Smooth muscle cell of the brain vasculature (primary cell): ENCODE data around the gene NDUFAF4.
"Not testable (repeated sequence)": the region's sequence is repeated elsewhere in the genome, so short reads cannot be mapped to it uniquely, and the experiment has no call there.

ENCODE experiments used
- DNase-seq: peaks from one replicate; pipeline ENCODE4 v3.0.0-alpha.2; 2012; ENCODE audit warnings: low read depth, low spot score

NDUFAF4 gene

GRCh38 chr6:96899019-96899418 lies 1.3 kb upstream of the NDUFAF4 start:
- DNase-seq = no peak

- DNase-seq = no peak
Observed at GRCh38 chr6:96898241-96898851, 655 bp upstream of the NDUFAF4 start.

GRCh38 chr6:96889146-96889545 lies 8.5 kb downstream of the NDUFAF4 start:
- DNase-seq = no peak

DNA sequence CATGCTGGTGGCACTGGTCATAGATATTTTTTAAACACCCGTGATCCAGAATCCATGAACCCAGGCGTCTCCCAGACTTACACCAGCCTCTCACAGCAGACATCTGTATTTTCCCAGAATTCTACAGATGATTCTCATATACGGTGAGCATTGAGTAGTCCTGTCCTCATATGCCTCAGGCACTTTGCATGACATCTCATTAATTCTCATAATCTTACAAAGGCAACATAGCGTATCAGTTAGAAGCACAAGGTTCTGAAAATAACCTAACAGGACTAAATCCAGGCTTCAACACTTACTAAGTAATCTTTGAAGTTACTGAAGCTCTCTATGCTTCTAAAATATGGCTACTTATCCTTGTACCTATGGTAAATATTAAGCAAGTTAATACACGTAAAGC lies 8.9 kb downstream of the NDUFAF4 start:
- no peak for DNase-seq

DNA sequence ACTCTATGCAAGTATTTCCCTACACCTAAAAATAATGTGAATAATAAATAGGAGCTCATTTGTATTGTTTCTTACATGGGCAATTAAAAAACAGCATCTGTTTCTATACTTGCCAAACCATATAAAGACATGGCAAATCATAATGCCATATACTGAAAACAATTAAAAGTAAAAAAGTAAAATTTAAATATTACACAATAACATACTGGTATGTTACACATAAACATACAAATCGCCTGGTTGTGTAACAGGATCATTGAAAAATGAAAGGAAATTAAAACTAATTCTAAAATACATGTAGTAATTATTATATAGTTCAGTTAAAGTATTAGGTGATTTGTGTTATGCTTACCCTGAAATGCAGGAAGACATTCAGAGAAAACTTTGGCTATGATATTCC lies 11.2 kb downstream of the NDUFAF4 start:
- DNase-seq = no peak

DNA sequence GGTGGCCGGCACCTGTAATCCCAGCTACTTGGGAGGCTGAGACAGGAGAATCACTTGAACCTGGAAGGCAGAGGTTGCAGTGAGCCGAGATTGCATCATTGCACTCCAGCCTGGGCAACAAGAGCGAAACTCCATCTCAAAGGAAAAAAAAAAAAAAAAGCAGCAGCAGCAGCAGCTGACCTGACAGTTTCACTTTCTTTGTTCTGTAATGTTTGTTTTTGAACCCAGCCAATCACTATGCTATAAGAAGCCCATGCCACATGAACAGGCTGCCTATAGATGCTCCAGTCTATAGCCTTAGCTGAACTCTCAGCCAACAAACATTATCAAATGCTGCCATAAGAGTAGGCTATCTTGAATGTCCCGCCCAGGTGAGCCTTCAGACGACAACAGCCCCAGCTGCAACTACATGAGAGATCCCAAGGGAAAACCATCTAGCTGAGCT lies 12.5 kb downstream of the NDUFAF4 start:
- not testable (repeated sequence) for DNase-seq

DNA sequence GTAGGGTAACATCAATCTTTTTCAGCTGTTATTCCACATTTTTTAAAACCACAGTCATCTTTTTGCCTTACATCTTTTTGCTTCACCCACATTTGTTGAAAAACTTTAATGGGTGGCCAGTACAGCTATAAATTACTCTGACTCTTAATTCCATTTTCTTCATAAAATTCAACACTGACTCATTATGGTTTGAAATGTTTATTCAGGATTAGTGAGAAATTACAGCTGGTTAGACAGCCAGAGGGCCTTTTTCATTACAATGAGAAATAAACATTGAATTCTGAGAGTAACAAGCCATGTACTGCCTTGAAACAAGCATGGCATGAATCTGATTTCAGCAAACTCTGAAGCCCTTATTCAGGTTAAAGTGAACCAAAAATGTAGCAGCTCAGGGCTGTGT lies 19.5 kb downstream of the NDUFAF4 start:
- no peak for DNase-seq

DNA sequence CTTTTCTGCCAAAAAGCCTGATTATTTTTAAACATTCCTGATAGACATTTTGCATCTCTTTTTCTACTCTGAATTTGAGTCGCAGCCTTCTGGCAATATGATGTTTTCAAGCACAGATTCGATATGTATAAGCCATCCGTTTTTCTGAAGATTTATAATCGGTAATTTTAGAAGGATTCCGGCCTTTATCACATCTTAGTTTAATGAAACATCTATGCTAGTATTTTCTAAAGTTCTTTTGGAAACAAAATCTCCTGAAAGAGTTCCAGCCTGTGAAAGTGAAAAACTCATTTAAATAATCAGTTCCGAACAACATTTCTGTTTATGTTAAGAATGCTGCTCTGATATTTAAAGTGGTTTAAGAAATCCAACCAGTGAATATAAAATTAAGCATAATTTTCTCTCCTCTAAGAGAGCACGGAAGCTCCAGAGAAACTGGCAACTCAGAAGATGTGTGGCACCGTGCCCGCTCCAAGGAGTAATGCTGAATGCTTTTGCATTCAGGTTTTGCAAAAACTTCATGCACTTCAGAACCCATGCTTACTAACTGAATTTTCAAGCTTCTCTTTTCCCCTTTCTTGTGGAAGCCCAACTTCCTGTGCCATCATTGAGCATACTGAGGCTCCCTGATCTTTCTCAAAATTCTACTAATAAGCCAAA lies 20.7 kb downstream of the NDUFAF4 start:
- DNase-seq = no peak

DNA sequence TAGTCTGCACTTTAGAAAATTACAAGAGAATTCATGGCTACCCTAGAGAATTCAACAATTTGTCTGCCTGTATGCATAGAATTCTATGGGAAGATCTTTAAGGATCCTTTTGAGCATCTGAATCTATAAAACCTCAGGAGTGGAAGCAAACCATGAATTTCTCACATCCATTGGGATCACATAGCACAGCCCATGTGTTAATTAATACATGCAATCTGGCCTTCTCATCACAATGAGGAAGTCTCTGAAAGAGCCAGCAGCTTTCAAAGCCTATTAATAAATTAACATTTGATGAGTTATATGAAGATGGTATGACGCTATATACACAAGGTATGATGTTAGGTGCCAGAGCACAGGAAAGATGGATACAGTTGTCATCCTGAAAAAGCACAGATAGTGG lies 24.7 kb downstream of the NDUFAF4 start:
- no peak for DNase-seq

DNA sequence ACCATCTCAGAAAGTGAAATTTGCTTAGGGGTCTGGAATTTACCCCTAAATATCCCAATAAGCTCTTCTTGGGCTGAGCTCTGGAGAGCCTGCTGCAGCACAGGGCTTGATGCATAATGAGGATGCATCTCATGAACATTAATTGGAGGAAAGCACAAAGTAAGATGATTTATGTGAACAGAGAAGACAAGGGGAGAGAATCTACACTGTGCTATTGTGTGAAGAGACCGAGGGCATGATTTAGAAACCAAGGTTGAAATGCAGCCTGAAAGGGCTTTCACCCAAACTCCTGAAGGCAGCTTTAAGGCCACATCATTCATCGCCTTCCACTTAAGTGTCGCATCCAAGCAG lies 32.7 kb downstream of the NDUFAF4 start:
- no peak for DNase-seq

- no peak for DNase-seq
Observed at GRCh38 chr6:96864216-96865054, 33.3 kb downstream of the NDUFAF4 start.

DNA sequence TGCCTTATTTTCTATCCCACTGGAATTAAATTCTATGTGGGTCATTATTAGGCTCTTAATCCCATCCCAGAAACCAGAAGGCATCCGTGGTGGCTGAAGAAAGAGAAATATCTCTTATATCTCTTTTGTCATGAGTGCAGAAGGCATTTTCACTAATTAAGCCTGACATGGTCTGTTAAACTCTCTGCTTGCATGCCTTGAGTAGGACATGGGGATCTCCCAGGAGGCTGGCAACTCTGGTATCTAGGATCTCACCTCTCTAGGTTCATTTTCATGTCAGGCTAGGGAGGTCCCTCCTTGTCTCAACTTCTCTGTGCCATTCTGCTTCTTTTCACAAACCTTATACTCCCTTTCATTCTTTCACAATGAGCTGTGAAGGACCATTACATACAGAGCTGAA lies 35.1 kb downstream of the NDUFAF4 start:
- DNase-seq = no peak

DNA sequence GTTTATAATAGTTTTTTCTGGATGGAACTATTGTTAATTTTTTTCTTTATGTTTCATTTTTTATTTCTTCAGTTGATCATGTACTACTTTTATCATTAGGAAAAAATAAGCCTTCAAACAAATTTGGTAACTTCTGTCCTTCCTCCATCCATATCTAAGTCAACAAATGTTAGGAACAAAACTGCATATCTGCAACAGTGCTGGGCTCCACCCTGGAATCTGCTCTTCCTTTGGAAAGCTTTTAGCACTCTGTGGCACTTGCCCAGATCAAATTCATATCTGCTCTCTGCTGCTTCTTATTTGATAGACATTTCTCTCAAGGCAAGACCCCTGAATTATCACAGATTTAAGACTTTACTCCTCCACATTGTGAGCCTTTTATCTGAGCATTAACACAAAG lies 36.1 kb downstream of the NDUFAF4 start:
- DNase-seq = no peak

DNA sequence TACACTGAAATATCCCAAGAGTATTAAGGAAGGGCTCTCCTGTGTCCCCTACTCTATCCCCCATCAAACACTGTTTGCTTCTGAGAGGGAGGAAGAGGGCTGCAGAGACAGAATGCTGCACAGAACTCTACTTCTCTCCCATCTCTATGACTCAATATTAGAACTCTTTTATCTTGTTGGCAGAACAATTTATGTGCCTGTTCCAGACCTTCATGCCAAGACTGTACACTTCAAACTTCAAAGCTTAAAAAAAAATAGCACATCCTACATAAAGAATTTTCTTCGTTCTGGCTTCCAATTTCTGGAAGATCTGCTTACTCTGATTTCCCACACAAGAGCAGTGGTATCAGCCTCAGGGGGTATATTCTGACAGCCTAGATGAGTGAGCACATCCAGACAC lies 40.8 kb downstream of the NDUFAF4 start:
- no peak for DNase-seq

GRCh38 chr6:96853083-96853482 lies 44.6 kb downstream of the NDUFAF4 start:
- no peak for DNase-seq

DNA sequence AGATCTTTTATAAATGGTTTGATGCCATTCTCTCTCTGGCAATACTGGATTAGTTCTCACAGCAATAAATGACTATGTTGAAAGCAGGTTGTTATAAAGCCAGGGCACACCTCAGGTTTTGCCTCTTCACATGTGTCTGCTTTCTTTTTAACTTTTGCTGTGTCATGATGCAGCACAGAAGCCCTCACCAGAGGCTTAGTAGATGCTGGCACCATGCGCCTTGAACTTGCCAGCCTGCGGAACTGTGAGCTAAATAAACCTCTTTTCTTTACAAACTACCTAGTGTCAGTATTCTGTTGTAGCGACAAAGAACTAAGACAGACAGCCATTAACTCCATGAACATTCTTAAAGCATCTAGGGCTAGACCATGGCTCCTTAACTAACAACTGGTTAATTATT lies 45.1 kb downstream of the NDUFAF4 start:
- no peak for DNase-seq

DNA sequence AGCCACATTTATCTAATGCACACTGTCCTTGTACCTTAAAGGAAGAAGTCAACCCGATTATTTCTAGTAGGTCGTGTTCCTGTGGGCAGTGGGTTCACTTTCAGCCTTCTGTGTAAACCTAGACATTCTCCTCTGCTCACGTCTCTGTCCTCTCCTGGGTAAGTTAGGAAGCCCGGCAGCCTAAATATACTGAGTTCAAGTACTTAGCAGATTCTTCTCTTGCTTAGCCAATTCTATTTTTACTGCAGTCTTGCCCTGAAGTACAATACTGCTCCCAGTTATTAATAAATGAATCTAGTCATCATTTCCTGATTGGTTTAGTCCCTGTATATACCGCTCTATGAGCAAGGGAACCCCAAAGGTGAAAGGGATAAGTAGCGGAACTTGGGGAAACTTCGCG lies 45.8 kb downstream of the NDUFAF4 start:
- no peak for DNase-seq

GRCh38 chr6:96849615-96850014 lies 48.1 kb downstream of the NDUFAF4 start:
- no peak for DNase-seq

DNA sequence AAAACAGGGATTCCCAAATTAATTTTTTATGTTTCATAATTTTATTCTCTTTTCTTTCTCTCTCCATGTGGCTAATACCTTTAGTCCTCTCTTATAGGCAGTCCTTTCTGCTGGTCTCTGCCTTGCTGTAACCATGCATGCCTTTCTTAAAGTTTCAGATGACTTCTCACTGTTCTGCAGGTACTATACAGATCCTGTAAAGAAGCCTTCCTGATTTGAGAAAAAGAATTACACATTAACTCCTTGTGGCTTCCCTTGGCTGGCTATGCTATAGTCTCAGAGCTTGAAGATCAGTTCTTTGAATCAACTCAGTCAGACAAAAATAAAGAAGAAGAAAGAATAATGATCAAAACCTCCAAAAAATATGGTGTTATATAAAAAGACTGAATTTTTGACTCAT lies 53.2 kb downstream of the NDUFAF4 start:
- no peak for DNase-seq

DNA sequence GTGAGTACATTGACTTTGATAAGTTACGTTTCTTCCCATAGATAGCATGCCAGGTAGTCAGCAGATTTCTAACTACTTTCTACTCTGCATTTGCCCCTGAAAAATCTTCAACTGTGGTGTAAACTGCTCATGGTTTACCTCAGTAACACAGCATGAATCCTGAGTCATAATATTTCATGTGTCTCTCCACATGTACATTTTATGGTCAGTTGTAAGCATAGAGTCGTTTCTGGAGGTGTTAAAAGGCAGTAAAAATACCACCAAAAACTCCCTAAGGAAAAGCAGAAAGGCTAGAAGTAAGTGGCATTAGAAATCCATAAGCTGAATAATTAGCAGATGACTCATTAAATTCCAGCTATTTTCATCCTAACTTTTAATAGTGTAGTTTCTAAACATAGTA lies 56.3 kb downstream of the NDUFAF4 start:
- no peak for DNase-seq
